Transverse colon (tissue), 4 donors: ENCODE measurements around the gene SCG5. TPM values are rescaled to one million over a fixed set of nuclear protein-coding genes. Genes with fewer than 3 reads are reported as not detected.

Source experiments
- DNase-seq: peaks from one replicate; pipeline ENCODE4 v3.0.0-alpha.2; 2019
- H3K27ac ChIP-seq, 4 donors: fragments of 200-600 bp; sonication (generic); 2 replicates each; pipeline ENCODE4 v1.5.1; 2016 to 2018; ENCODE audit warnings: inconsistent platforms in 4 of 4
- H3K27me3 ChIP-seq: fragments of 200-600 bp; sonication (generic); 2 replicates; pipeline ENCODE4 v1.5.1; 2017; ENCODE audit warnings: inconsistent platforms
- H3K36me3 ChIP-seq, 4 donors: fragments of 200-600 bp; sonication (generic); 2 replicates each; pipeline ENCODE4 v1.5.1; 2017 to 2019; ENCODE audit warnings: inconsistent platforms in 4 of 4
- H3K4me1 ChIP-seq, 4 donors: fragments of 200-600 bp; sonication (generic); 2 replicates each; pipeline ENCODE4 v1.5.1; 2017 to 2020; ENCODE audit warnings: inconsistent platforms in 4 of 4
- H3K4me3 ChIP-seq, 4 donors: fragments of 200-600 bp; sonication (generic); 1 replicate in 1 of 4; 2 replicates in 3 of 4; pipeline versions ENCODE4 v1.5.1 to v1.6.1; 2017 to 2019; ENCODE audit warnings: inconsistent platforms in 4 of 4
- H3K9me3 ChIP-seq, 2 donors: fragments of 200-600 bp; sonication (generic); 2 replicates each; pipeline ENCODE4 v1.5.1; 2017 to 2019; ENCODE audit warnings: inconsistent platforms in 2 of 2
- EP300 ChIP-seq: sonication (generic); formaldehyde crosslinking; IDR thresholded peaks from one replicate; pipeline ENCODE4 v1.6.1; 2017; ENCODE audit warnings: antibody characterized with exemption, low read depth
- POLR2A ChIP-seq: fragments of 450-650 bp; IDR thresholded peaks from one replicate; pipeline ENCODE4 v1.6.1; 2016; ENCODE audit warnings: antibody characterized with exemption, mild to moderate bottlenecking, moderate library complexity
- POLR2AphosphoS5 ChIP-seq, 3 donors: sonication (generic); formaldehyde crosslinking; IDR thresholded peaks; one replicate each; pipeline ENCODE4 v1.6.1; 2016; ENCODE audit warnings: antibody characterized with exemption in 3 of 3
- WGBS, 2 donors: methylation state at CpG; one replicate each; pipeline ENCODE4 v1.1.5; 2018; ENCODE audit warnings: low coverage in 1 of 2; 5-methylcytosine and 5-hydroxymethylcytosine counted together
- in situ Hi-C, 4 donors: fragments of 200-750 bp; cut with MboI; loops; one replicate each; pipeline versions ENCODE4 v1.15.0 to v1.15.1; 2017; ENCODE audit warnings: low sequenced_read_pairs in 3 of 4, low pct_ligation_motif_present in 1 of 4, low pct_unique_long_range_greater_than_20kb in 1 of 4
- intact Hi-C: fragments of 100-400 bp; cut with DNase I; formaldehyde crosslinking; loops from one replicate; pipeline ENCODE4 v1.15.1; 2023; ENCODE audit warnings: low total_unique reads
- small RNA-seq, 4 donors: library from RNA; depleted of rRNA; stranded (forward); fragments of <200 nt; gene quantifications; one replicate each; pipeline ENCODE3, GENCODE V24; 2016
- total RNA-seq, 4 donors: library from RNA; depleted of rRNA; stranded (reverse); fragments of >200 nt; gene quantifications; one replicate each; pipeline ENCODE4 v1.1.0, GENCODE V29; 2016
- TF ChIP-seq, protein P1 (sequence below), 5 experiments: fragments of 200-600 bp in 3 of 5; fragments of 450-650 bp in 2 of 5; sonication (generic) in 3 of 5; IDR thresholded peaks; 1 replicate in 2 of 5; 2 replicates in 3 of 5; pipeline ENCODE4 v1.5.1; 2016 to 2017; ENCODE audit warnings: antibody characterized with exemption in 5 of 5, inconsistent platforms in 3 of 5, mild to moderate bottlenecking in 2 of 5, moderate library complexity in 1 of 5

SCG5 gene
- total RNA-seq, 4 donors from 2014 or later: 1.6 to 5.2 TPM; not detected in 2

- intact Hi-C loops (no loop called here), in situ Hi-C loops (no loop called here)
- no peak overlapping the region for H3K27ac ChIP-seq
- H3K4me3 ChIP-seq: no peak overlapping the region
- no peaks in the 10 kb centered on the region for H3K36me3 ChIP-seq
- no peaks in the 10 kb centered on the region for H3K4me1 ChIP-seq
- H3K27me3 ChIP-seq: no peaks in the 10 kb centered on the region
- TF ChIP-seq EP300 (no peak), POLR2AphosphoS5 (IDR thresholded peaks at IDR 0.05) (no peak), POLR2A (no peak)
- TF ChIP-seq, protein P1, sequence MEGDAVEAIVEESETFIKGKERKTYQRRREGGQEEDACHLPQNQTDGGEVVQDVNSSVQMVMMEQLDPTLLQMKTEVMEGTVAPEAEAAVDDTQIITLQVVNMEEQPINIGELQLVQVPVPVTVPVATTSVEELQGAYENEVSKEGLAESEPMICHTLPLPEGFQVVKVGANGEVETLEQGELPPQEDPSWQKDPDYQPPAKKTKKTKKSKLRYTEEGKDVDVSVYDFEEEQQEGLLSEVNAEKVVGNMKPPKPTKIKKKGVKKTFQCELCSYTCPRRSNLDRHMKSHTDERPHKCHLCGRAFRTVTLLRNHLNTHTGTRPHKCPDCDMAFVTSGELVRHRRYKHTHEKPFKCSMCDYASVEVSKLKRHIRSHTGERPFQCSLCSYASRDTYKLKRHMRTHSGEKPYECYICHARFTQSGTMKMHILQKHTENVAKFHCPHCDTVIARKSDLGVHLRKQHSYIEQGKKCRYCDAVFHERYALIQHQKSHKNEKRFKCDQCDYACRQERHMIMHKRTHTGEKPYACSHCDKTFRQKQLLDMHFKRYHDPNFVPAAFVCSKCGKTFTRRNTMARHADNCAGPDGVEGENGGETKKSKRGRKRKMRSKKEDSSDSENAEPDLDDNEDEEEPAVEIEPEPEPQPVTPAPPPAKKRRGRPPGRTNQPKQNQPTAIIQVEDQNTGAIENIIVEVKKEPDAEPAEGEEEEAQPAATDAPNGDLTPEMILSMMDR (IDR thresholded peaks at IDR 0.05): no peak
- no peak for DNase-seq
- no peaks in the 10 kb centered on the region for H3K9me3 ChIP-seq
- WGBS, 2 donors: 92% methylated on average over 4 of the region's 4 CpGs
These were observed 104.8 kb downstream of the SCG5 start for GRCh38 chr15:32746116-32746857.

Small RNA genes lying within 50 kb of the gene (small RNA-seq; reads per million reads assigned to genes)
- 0 reads per million in 4 donors for gene RN7SL286P

Other genes starting within 250 kb of the SCG5 start
- under 1 TPM in 1 of 4 donors, not detected in 3; 0.64 TPM for gene GOLGA8K, start 238.4 kb upstream of the SCG5 start, total RNA-seq
- gene GOLGA8O, start 186.1 kb upstream of the SCG5 start, total RNA-seq: 10 to 100 TPM in 1 of 4 donors, 1 to 10 TPM in 1, not detected in 2; 1.5 to 10.9 TPM
- 10 to 100 TPM in 2 of 4 donors, 1 to 10 TPM in 2; 6.7 to 18.7 (median 9.0) TPM for gene GOLGA8N, start 48.3 kb upstream of the SCG5 start, total RNA-seq
- 1 to 10 TPM in 3 of 4 donors, under 1 TPM in 1; 0.75 to 7.4 (median 2.2) TPM for gene ARHGAP11A, start 26.2 kb upstream of the SCG5 start, total RNA-seq
- 10 to 100 TPM; 10.9 to 42.3 (median 17.8) TPM for gene GREM1, start 76.3 kb downstream of the SCG5 start, total RNA-seq